K562 (cell line): ENCODE measurements around the gene TUT1.

Source experiments
- CBX5 ChIP-seq: IDR thresholded peaks from 2 replicates; pipeline ENCODE4 v1.6.1; 2014; ENCODE audit warnings: low read depth, borderline replicate concordance
- FOXM1 ChIP-seq, 2 experiments: fragments of 450-650 bp in 1 of 2; sonication (generic) in 1 of 2; formaldehyde crosslinking in 1 of 2; IDR thresholded peaks; 2 replicates each; pipeline versions ENCODE4 v1.6.1 to v1.9.0; 2017 to 2022; ENCODE audit warnings: low read depth in 2 of 2, mild to moderate bottlenecking in 2 of 2, missing genetic modification reagents in 1 of 2, moderate library complexity in 1 of 2
- ILF3 ChIP-seq: fragments of 450-650 bp; IDR thresholded peaks from 2 replicates; pipeline ENCODE4 v1.6.1; 2018; ENCODE audit warnings: antibody characterized with exemption, mild to moderate bottlenecking, moderate library complexity, borderline replicate concordance
- MAFF ChIP-seq: IDR thresholded peaks from 2 replicates; pipeline ENCODE4 v1.6.1; 2012; ENCODE audit warnings: low read length, improper control_type of control experiment
- RNF2 ChIP-seq: sonication (generic); IDR thresholded peaks from 2 replicates; pipeline ENCODE4 v1.6.1; 2016
- SMARCB1 ChIP-seq: IDR thresholded peaks from 2 replicates; pipeline ENCODE4 v1.6.1; 2011; ENCODE audit warnings: improper control_type of control experiment, low read depth; ENCODE audit not compliant: insufficient read length
- TBL1XR1 ChIP-seq, 2 experiments: IDR thresholded peaks; 2 replicates each; pipeline ENCODE4 v1.6.1; 2012; ENCODE audit warnings: improper control_type of control experiment in 2 of 2, low read length in 2 of 2, mild to moderate bottlenecking in 1 of 2
- TCF7L2 ChIP-seq: fragments of 150-350 bp; IDR thresholded peaks from 2 replicates; pipeline ENCODE4 v1.6.1; 2016; ENCODE audit warnings: low read depth, mild to moderate bottlenecking, low read length, moderate library complexity
- TEAD4 ChIP-seq, 2 experiments: sonication (generic) in 1 of 2; formaldehyde crosslinking in 1 of 2; IDR thresholded peaks; 2 replicates each; pipeline versions ENCODE4 v1.6.1 to v1.8.0; 2012 to 2022; ENCODE audit warnings: borderline replicate concordance in 1 of 2, inconsistent platforms in 1 of 2, low read length in 1 of 2, mild to moderate bottlenecking in 1 of 2, missing genetic modification reagents in 1 of 2
- TF ChIP-seq, protein P1 (sequence below), 3 experiments: IDR thresholded peaks in 2 of 3; conservative IDR thresholded peaks in 1 of 3; 2 replicates each; pipeline ENCODE4 v1.5.1; 2011 to 2012; ENCODE audit warnings: low read length in 3 of 3, mild to moderate bottlenecking in 3 of 3, control low read depth in 2 of 3, improper control_type of control experiment in 1 of 3, inconsistent platforms in 1 of 3, low read depth in 1 of 3, mixed read lengths in 1 of 3, moderate library complexity in 1 of 3; ENCODE audit not compliant: insufficient read depth in 2 of 3

DNA sequence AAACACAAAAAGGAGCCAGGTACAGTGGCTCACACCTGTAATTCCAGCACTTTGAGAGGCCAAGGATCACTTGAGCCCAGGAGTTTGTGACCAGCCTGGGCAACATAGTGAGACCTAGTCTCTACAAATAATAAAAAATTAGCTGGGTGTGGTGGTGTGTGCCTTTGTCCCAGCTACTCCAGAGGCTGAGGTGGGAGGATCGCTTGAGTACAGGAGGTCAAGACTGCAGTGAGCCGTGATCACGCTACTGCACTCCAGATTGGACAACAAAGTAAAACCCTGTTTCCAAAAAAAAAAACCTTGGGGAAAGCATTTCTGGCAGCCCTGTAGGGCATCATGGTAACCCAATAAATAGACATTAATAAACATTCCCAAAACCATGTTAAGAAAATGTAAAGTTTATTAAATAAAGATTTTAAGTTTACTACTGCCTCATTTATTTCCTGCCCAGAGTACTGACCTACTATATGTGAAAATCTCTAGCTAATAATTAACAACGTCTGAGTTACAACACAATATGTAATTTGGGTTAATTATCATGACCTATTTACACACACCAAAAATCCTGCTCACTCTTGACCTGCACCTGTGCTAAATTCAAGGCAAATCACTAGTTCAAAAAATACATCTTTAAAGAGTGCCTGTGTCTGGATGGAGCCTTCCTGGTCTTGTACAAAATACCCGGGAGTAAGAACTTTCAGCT lies 26.1 kb downstream of the TUT1 start:
- no peak for TF ChIP-seq RNF2
- TF ChIP-seq MAFF = no peak
- no peak for TF ChIP-seq FOXM1 (IDR thresholded peaks at IDR 0.05; ENCODE audit: low read depth)
- TF ChIP-seq FOXM1 (CRISPR knock-in tag; IDR thresholded peaks at IDR 0.05; ENCODE audit: low read depth) = no peak
- TF ChIP-seq CBX5 = no peak
- TF ChIP-seq SMARCB1 = no peak
- TF ChIP-seq, protein P1, sequence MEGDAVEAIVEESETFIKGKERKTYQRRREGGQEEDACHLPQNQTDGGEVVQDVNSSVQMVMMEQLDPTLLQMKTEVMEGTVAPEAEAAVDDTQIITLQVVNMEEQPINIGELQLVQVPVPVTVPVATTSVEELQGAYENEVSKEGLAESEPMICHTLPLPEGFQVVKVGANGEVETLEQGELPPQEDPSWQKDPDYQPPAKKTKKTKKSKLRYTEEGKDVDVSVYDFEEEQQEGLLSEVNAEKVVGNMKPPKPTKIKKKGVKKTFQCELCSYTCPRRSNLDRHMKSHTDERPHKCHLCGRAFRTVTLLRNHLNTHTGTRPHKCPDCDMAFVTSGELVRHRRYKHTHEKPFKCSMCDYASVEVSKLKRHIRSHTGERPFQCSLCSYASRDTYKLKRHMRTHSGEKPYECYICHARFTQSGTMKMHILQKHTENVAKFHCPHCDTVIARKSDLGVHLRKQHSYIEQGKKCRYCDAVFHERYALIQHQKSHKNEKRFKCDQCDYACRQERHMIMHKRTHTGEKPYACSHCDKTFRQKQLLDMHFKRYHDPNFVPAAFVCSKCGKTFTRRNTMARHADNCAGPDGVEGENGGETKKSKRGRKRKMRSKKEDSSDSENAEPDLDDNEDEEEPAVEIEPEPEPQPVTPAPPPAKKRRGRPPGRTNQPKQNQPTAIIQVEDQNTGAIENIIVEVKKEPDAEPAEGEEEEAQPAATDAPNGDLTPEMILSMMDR (IDR thresholded peaks at IDR 0.05 in 2 of 3, conservative IDR thresholded peaks at IDR 0.05 in 1 of 3; ENCODE audit: insufficient read depth in 2 of 3, low read depth in 1 of 3, low read length in 3 of 3) = no peak
- TF ChIP-seq TCF7L2 = no peak
- TF ChIP-seq ILF3 = no peak
- TF ChIP-seq TEAD4 (IDR thresholded peaks at IDR 0.05; ENCODE audit: low read length) = no peak
- no peak for TF ChIP-seq TEAD4 (CRISPR knock-in tag; IDR thresholded peaks at IDR 0.05; ENCODE audit: borderline replicate concordance)
- TF ChIP-seq TBL1XR1 (IDR thresholded peaks at IDR 0.05; ENCODE audit: low read length in 2 of 2) = no peak
